ENCODE data around the gene CCDC117.
A peak's percentile ranks its signal among the peaks of the same experiment; 100 is the strongest.

The CCDC117 gene

DNA sequence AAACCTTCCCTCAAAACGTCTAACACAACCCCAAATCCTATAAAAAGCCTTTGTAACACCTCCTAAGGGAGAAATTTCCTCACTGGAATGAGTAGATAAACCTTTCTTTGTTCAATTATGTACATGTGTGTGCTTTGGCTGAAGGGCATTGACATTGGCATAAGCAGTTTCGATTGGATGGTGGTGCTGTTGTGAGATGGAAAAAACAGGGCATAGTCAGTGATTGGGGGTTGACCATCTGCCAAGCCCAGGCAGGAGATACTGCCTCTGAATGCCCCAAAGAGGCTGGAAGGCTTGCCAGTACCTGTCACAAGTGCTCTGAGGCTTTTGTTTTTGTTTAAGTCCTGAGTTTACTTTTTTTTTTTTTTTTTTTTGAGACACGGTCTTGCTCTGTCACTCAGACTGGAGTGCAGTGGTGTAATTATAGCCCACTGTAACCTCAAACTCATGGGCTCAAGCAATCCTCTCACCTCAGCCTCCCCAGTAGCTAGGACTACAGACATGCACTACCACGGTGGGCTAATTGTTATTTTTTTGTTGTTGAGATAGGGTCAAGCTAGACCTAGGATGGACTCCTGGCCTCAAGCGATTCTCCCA lies 1.2 kb upstream of the CCDC117 start:
- H4K91ac ChIP-seq (ENCODE audit: low read length) = no peak overlapping the region
- peak overlapping the region; percentile 49 for H4K8ac ChIP-seq (ENCODE audit: low read length)
- H3K4me1 ChIP-seq (ENCODE audit: control insufficient read depth, insufficient read depth, low read depth, low read length) = peaks cover 4% of the 10 kb centered on the region
- no peak overlapping the region for H2AK5ac ChIP-seq (ENCODE audit: low read length, severe bottlenecking)
- H3K4me2 ChIP-seq (ENCODE audit: low read length, poor library complexity, severe bottlenecking) = no peak overlapping the region
- no peak overlapping the region for H3K27ac ChIP-seq (ENCODE audit: low read length, poor library complexity, severe bottlenecking)
- H3K36me3 ChIP-seq (ENCODE audit: control insufficient read depth in 1 of 2, insufficient read depth in 2 of 2, low read depth in 1 of 2, low read length in 2 of 2) = peaks cover 8 to 20% of the 10 kb centered on the region in 2 experiments
- H3K14ac ChIP-seq (ENCODE audit: low read length in 2 of 2) = no peak overlapping the region
- no peak overlapping the region for H2BK15ac ChIP-seq (ENCODE audit: low read depth, poor library complexity, severe bottlenecking)
- no peak overlapping the region for H2BK12ac ChIP-seq (ENCODE audit: low read length in 2 of 2)
- no peak overlapping the region for H3K18ac ChIP-seq (ENCODE audit: low read depth in 1 of 2, low read length in 2 of 2)
- no peak overlapping the region for H3K23ac ChIP-seq (ENCODE audit: low read length in 2 of 2)
- H2AFZ ChIP-seq (ENCODE audit: low read depth, low read length) = no peak overlapping the region
- H3K9ac ChIP-seq (ENCODE audit: low read length) = no peak overlapping the region
- no peak overlapping the region for H3K4me3 ChIP-seq (ENCODE audit: insufficient read depth in 1 of 2, low read depth in 1 of 2, low read length in 2 of 2)
- no peak overlapping the region for H2BK120ac ChIP-seq (ENCODE audit: low read depth, low read length)
- H3K27me3 ChIP-seq (ENCODE audit: control insufficient read depth in 1 of 2, insufficient read depth in 1 of 2, low read length in 2 of 2) = no peaks in the 10 kb centered on the region
- no peak for DNase-seq
- no peaks in the 10 kb centered on the region for H3K9me3 ChIP-seq (ENCODE audit: control insufficient read depth, low read length)
- 81% methylated on average over 2 of the region's 5 CpGs for WGBS
- peaks cover 2% of the 10 kb centered on the region for H3K79me1 ChIP-seq (replicated peaks; ENCODE audit: low read length, poor library complexity, severe bottlenecking)
- no peak overlapping the region for H3K4ac ChIP-seq (ENCODE audit: low read depth in 1 of 2, low read length in 2 of 2)
- no peak overlapping the region for H2BK5ac ChIP-seq (ENCODE audit: low read depth, low read length, poor library complexity, severe bottlenecking)

GRCh38 chr22:28773461-28773867 lies 969 bp downstream of the CCDC117 start:
- Histone ChIP-seq H2AK5ac (ENCODE audit: low read length, severe bottlenecking) (no peak overlapping the region), H2BK12ac (ENCODE audit: low read length in 2 of 2) (no peak overlapping the region), H2BK15ac (ENCODE audit: low read depth, poor library complexity, severe bottlenecking) (no peak overlapping the region), H2BK120ac (ENCODE audit: low read depth, low read length) (no peak overlapping the region), H3K79me1 (replicated peaks; ENCODE audit: low read length, poor library complexity, severe bottlenecking) (peaks cover 11% of the 10 kb centered on the region), H3K4me2 (ENCODE audit: low read length, poor library complexity, severe bottlenecking) (peak overlapping the region; percentile 81), H3K4me1 (ENCODE audit: control insufficient read depth, insufficient read depth, low read depth, low read length) (peaks cover 6% of the 10 kb centered on the region), H4K8ac (ENCODE audit: low read length) (no peak overlapping the region), H3K4me3 (ENCODE audit: insufficient read depth in 1 of 2, low read depth in 1 of 2, low read length in 2 of 2) (peak overlapping the region; percentile 90 to 95), H4K91ac (ENCODE audit: low read length) (no peak overlapping the region), H3K36me3 (ENCODE audit: control insufficient read depth in 1 of 2, insufficient read depth in 2 of 2, low read depth in 1 of 2, low read length in 2 of 2) (peaks cover 23 to 37% of the 10 kb centered on the region in 2 experiments), H2BK5ac (ENCODE audit: low read depth, low read length, poor library complexity, severe bottlenecking) (no peak overlapping the region), H3K27me3 (ENCODE audit: control insufficient read depth in 1 of 2, insufficient read depth in 1 of 2, low read length in 2 of 2) (no peaks in the 10 kb centered on the region), H3K9ac (ENCODE audit: low read length) (peak overlapping the region; percentile 98), H3K27ac (ENCODE audit: low read length, poor library complexity, severe bottlenecking) (peak overlapping the region; percentile 97), H3K14ac (ENCODE audit: low read length in 2 of 2) (peak overlapping the region in 1 of 2 experiments; percentile 65), H2AFZ (ENCODE audit: low read depth, low read length) (no peak overlapping the region), H3K9me3 (ENCODE audit: control insufficient read depth, low read length) (no peaks in the 10 kb centered on the region), H3K18ac (ENCODE audit: low read depth in 1 of 2, low read length in 2 of 2) (peak overlapping the region; percentile 57 to 70), H3K23ac (ENCODE audit: low read length in 2 of 2) (no peak overlapping the region), H3K4ac (ENCODE audit: low read depth in 1 of 2, low read length in 2 of 2) (no peak overlapping the region)
- peak; percentile 84 for DNase-seq
- WGBS = under 1% methylated on average over 10 of the region's 10 CpGs

DNA sequence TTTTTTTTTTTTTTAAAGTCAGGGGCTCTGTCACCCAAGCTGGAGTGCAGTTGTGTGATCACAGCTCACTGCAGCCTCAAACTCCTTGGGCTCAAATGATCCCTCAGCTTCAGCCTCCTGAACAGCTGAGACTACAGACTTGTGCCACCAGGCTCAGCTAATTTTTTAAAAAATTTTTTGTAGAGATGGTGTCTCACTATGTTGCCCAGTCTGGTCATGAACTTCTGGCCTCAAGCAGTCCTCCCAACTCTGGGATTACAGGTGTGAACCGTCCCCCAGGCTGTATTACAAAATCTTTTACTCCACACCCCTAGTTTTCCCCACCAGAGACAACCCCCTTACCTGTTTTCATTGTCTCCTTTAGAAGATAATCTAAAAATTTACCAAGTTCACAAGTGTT lies 1.9 kb downstream of the CCDC117 start:
- no peaks in the 10 kb centered on the region for H3K27me3 ChIP-seq (ENCODE audit: control insufficient read depth in 1 of 2, insufficient read depth in 1 of 2, low read length in 2 of 2)
- no peak overlapping the region for H4K91ac ChIP-seq (ENCODE audit: low read length)
- H3K4ac ChIP-seq (ENCODE audit: low read depth in 1 of 2, low read length in 2 of 2) = no peak overlapping the region
- WGBS = 100% methylated on average over 1 of the region's 1 CpG
- H3K36me3 ChIP-seq (ENCODE audit: control insufficient read depth in 1 of 2, insufficient read depth in 2 of 2, low read depth in 1 of 2, low read length in 2 of 2) = peaks cover 23 to 37% of the 10 kb centered on the region in 2 experiments
- H3K4me1 ChIP-seq (ENCODE audit: control insufficient read depth, insufficient read depth, low read depth, low read length) = peaks cover 6% of the 10 kb centered on the region
- no peak overlapping the region for H2BK120ac ChIP-seq (ENCODE audit: low read depth, low read length)
- H3K79me1 ChIP-seq (replicated peaks; ENCODE audit: low read length, poor library complexity, severe bottlenecking) = peaks cover 11% of the 10 kb centered on the region
- no peak overlapping the region for H4K8ac ChIP-seq (ENCODE audit: low read length)
- H2AK5ac ChIP-seq (ENCODE audit: low read length, severe bottlenecking) = peak overlapping the region; percentile 10
- H3K9ac ChIP-seq (ENCODE audit: low read length) = peak overlapping the region; percentile 98
- no peak overlapping the region for H2AFZ ChIP-seq (ENCODE audit: low read depth, low read length)
- no peak overlapping the region for H2BK12ac ChIP-seq (ENCODE audit: low read length in 2 of 2)
- H3K14ac ChIP-seq (ENCODE audit: low read length in 2 of 2) = no peak overlapping the region
- H3K27ac ChIP-seq (ENCODE audit: low read length, poor library complexity, severe bottlenecking) = no peak overlapping the region
- no peak overlapping the region for H3K4me2 ChIP-seq (ENCODE audit: low read length, poor library complexity, severe bottlenecking)
- no peak overlapping the region for H3K23ac ChIP-seq (ENCODE audit: low read length in 2 of 2)
- no peak overlapping the region for H2BK5ac ChIP-seq (ENCODE audit: low read depth, low read length, poor library complexity, severe bottlenecking)
- H3K9me3 ChIP-seq (ENCODE audit: control insufficient read depth, low read length) = no peaks in the 10 kb centered on the region
- peak overlapping the region in 1 of 2 experiments; percentile 95 for H3K4me3 ChIP-seq (ENCODE audit: insufficient read depth in 1 of 2, low read depth in 1 of 2, low read length in 2 of 2)
- H2BK15ac ChIP-seq (ENCODE audit: low read depth, poor library complexity, severe bottlenecking) = no peak overlapping the region
- H3K18ac ChIP-seq (ENCODE audit: low read depth in 1 of 2, low read length in 2 of 2) = no peak overlapping the region
- no peak for DNase-seq

DNA sequence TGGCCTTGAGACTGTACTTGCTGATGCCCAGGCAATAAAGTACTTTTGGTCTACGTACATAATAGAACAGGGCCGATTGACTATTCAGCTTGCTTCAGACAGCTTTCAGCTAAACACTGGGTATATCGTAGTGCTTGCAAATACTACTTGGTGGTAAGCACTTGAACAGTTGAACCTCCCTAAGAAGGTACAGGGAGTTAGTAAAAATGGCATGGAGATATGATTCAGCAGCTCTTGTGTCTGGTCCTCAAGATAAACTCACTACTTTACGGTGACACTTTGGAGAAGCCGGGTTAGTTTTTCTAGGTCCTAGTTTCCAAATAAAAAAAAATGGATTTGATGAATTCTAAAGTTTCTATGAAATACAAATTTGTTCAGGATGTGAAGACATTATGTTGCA lies 7.3 kb downstream of the CCDC117 start:
- Histone ChIP-seq H2BK15ac (ENCODE audit: low read depth, poor library complexity, severe bottlenecking) (no peak overlapping the region), H2AFZ (ENCODE audit: low read depth, low read length) (no peak overlapping the region), H4K8ac (ENCODE audit: low read length) (no peak overlapping the region), H3K9ac (ENCODE audit: low read length) (no peak overlapping the region), H3K4me3 (ENCODE audit: insufficient read depth in 1 of 2, low read depth in 1 of 2, low read length in 2 of 2) (no peak overlapping the region), H3K9me3 (ENCODE audit: control insufficient read depth, low read length) (no peaks in the 10 kb centered on the region), H2AK5ac (ENCODE audit: low read length, severe bottlenecking) (no peak overlapping the region), H3K27me3 (ENCODE audit: control insufficient read depth in 1 of 2, insufficient read depth in 1 of 2, low read length in 2 of 2) (no peaks in the 10 kb centered on the region), H3K36me3 (ENCODE audit: control insufficient read depth in 1 of 2, insufficient read depth in 2 of 2, low read depth in 1 of 2, low read length in 2 of 2) (peaks cover 41 to 78% of the 10 kb centered on the region in 2 experiments), H3K4me1 (ENCODE audit: control insufficient read depth, insufficient read depth, low read depth, low read length) (peaks cover 5% of the 10 kb centered on the region), H3K4ac (ENCODE audit: low read depth in 1 of 2, low read length in 2 of 2) (no peak overlapping the region), H4K91ac (ENCODE audit: low read length) (no peak overlapping the region), H3K23ac (ENCODE audit: low read length in 2 of 2) (no peak overlapping the region), H3K18ac (ENCODE audit: low read depth in 1 of 2, low read length in 2 of 2) (no peak overlapping the region), H2BK5ac (ENCODE audit: low read depth, low read length, poor library complexity, severe bottlenecking) (no peak overlapping the region), H3K27ac (ENCODE audit: low read length, poor library complexity, severe bottlenecking) (no peak overlapping the region), H3K14ac (ENCODE audit: low read length in 2 of 2) (no peak overlapping the region), H3K4me2 (ENCODE audit: low read length, poor library complexity, severe bottlenecking) (no peak overlapping the region), H2BK12ac (ENCODE audit: low read length in 2 of 2) (no peak overlapping the region), H2BK120ac (ENCODE audit: low read depth, low read length) (no peak overlapping the region), H3K79me1 (replicated peaks; ENCODE audit: low read length, poor library complexity, severe bottlenecking) (peaks cover 17% of the 10 kb centered on the region)
- no peak for DNase-seq
- 97% methylated on average over 5 of the region's 5 CpGs for WGBS

All from mesenchymal stem cell (in vitro differentiated cells and primary cell).